Hepatocyte (in vitro differentiated cells): ENCODE measurements around the gene KCNH6. TPM values are rescaled to one million over a fixed set of nuclear protein-coding genes. Genes with fewer than 3 reads are reported as not detected.

Experiments
- DNase-seq: peaks from one replicate; pipeline ENCODE4 v3.0.0-alpha.2; 2016; ENCODE audit warnings: low spot score
- H2AFZ ChIP-seq: fragments of 200-600 bp; sonication (generic); 2 replicates; pipeline ENCODE4 v1.6.0; 2016; ENCODE audit warnings: antibody characterized with exemption, mild to moderate bottlenecking
- H3K27ac ChIP-seq: fragments of 200-600 bp; sonication (generic); 2 replicates; pipeline ENCODE4 v1.5.1; 2016; ENCODE audit warnings: mild to moderate bottlenecking
- H3K27me3 ChIP-seq: fragments of 200-600 bp; sonication (generic); 2 replicates; pipeline ENCODE4 v1.6.1; 2016
- H3K36me3 ChIP-seq: fragments of 200-600 bp; sonication (generic); replicated peaks from 2 replicates; pipeline ENCODE4 v1.5.1; 2016; ENCODE audit warnings: low read depth; ENCODE audit not compliant: insufficient read depth
- H3K4me1 ChIP-seq: fragments of 200-600 bp; sonication (generic); 2 replicates; pipeline ENCODE4 v1.5.1; 2016; ENCODE audit warnings: mild to moderate bottlenecking, moderate library complexity; ENCODE audit not compliant: insufficient read depth
- H3K4me2 ChIP-seq: fragments of 200-600 bp; sonication (generic); 2 replicates; pipeline ENCODE4 v1.6.0; 2016
- H3K4me3 ChIP-seq: fragments of 200-600 bp; sonication (generic); 2 replicates; pipeline ENCODE4 v1.5.1; 2016; ENCODE audit warnings: mild to moderate bottlenecking
- H3K79me2 ChIP-seq: fragments of 200-600 bp; sonication (generic); 2 replicates; pipeline ENCODE4 v1.6.0; 2017; ENCODE audit warnings: mild to moderate bottlenecking
- H3K9me2 ChIP-seq: fragments of 200-600 bp; sonication (generic); replicated peaks from 2 replicates; pipeline ENCODE4 v1.6.0; 2017; ENCODE audit warnings: mild to moderate bottlenecking; ENCODE audit not compliant: insufficient read depth
- H3K9me3 ChIP-seq: fragments of 200-600 bp; sonication (generic); 2 replicates; pipeline ENCODE4 v1.5.1; 2016; ENCODE audit warnings: low read depth, mild to moderate bottlenecking
- H4K20me1 ChIP-seq: fragments of 200-600 bp; sonication (generic); 2 replicates; pipeline ENCODE4 v1.6.0; 2016; ENCODE audit warnings: mild to moderate bottlenecking; ENCODE audit not compliant: insufficient read depth, poor library complexity, severe bottlenecking
- CTCF ChIP-seq: fragments of 200-600 bp; sonication (generic); IDR thresholded peaks from 2 replicates; pipeline ENCODE4 v1.5.1; 2016; ENCODE audit warnings: antibody characterized with exemption, mild to moderate bottlenecking; ENCODE audit not compliant: poor library complexity
- EZH2 ChIP-seq: fragments of 200-600 bp; sonication (generic); IDR thresholded peaks from 2 replicates; pipeline ENCODE4 v1.6.1; 2016; ENCODE audit warnings: antibody characterized with exemption, mild to moderate bottlenecking, borderline replicate concordance
- EZH2phosphoT487 ChIP-seq: fragments of 200-600 bp; sonication (generic); IDR thresholded peaks from one replicate; pipeline ENCODE4 v1.6.1; 2018; ENCODE audit warnings: antibody characterized with exemption, mild to moderate bottlenecking, low read depth, moderate library complexity; ENCODE audit not compliant: unreplicated experiment, severe bottlenecking
- WGBS: methylation state at CpG from one replicate; pipeline ENCODE4 v1.1.6; 2016; ENCODE audit warnings: low lambda C conversion rate; ENCODE audit errors: missing lambda C conversion rate; 5-methylcytosine and 5-hydroxymethylcytosine counted together
- polyA plus RNA-seq: library from polyadenylated mRNA; unstranded; fragments of >200 nt; fragmentation: Nextera tagmentation; extraction: Ambion mirVana; gene quantifications from 2 replicates; pipeline ENCODE4 v1.2.1, GENCODE V29; 2016
- total RNA-seq: library from RNA; depleted of rRNA; stranded (reverse); fragments of >200 nt; gene quantifications from 2 replicates; pipeline ENCODE4 v1.2.3, GENCODE V29; 2014

KCNH6 gene
- total and polyA plus RNA-seq, 2 experiments from 2014 or later: 0.33 TPM; not detected in 1

- Histone ChIP-seq H3K36me3 (no peaks in the 10 kb centered on the region), H3K27me3 (peaks cover 5% of the 10 kb centered on the region), H3K9me3 (no peaks in the 10 kb centered on the region), H4K20me1 (no peaks in the 10 kb centered on the region), H3K27ac (no peak overlapping the region), H3K79me2 (no peaks in the 10 kb centered on the region), H3K4me3 (no peak overlapping the region), H2AFZ (no peak overlapping the region), H3K9me2 (no peaks in the 10 kb centered on the region), H3K4me2 (no peak overlapping the region), H3K4me1 (no peaks in the 10 kb centered on the region)
- no peak for TF ChIP-seq EZH2phosphoT487
- TF ChIP-seq CTCF: no peak
- TF ChIP-seq EZH2: no peak
- WGBS: 92% methylated on average over 18 of the region's 20 CpGs
- no peak for DNase-seq
Measured at GRCh38 chr17:63533433-63534077, 10.4 kb downstream of the KCNH6 start.

GRCh38 chr17:63534078-63534570 lies 11.0 kb downstream of the KCNH6 start:
- Histone ChIP-seq H3K9me3 (no peaks in the 10 kb centered on the region), H4K20me1 (no peaks in the 10 kb centered on the region), H3K9me2 (no peaks in the 10 kb centered on the region), H3K4me2 (no peak overlapping the region), H2AFZ (no peak overlapping the region), H3K4me3 (no peak overlapping the region), H3K27ac (no peak overlapping the region), H3K27me3 (peaks cover 10% of the 10 kb centered on the region), H3K4me1 (no peaks in the 10 kb centered on the region), H3K79me2 (no peaks in the 10 kb centered on the region), H3K36me3 (no peaks in the 10 kb centered on the region)
- WGBS: 93% methylated on average over 17 of the region's 17 CpGs
- DNase-seq: no peak
- no peak for TF ChIP-seq EZH2
- TF ChIP-seq CTCF: no peak
- TF ChIP-seq EZH2phosphoT487: no peak

- H3K27me3 ChIP-seq: peaks cover 13% of the 10 kb centered on the region
- H4K20me1 ChIP-seq: no peaks in the 10 kb centered on the region
- H3K36me3 ChIP-seq: no peaks in the 10 kb centered on the region
- no peak for DNase-seq
- H3K79me2 ChIP-seq: no peaks in the 10 kb centered on the region
- H3K9me2 ChIP-seq: no peaks in the 10 kb centered on the region
- no peaks in the 10 kb centered on the region for H3K9me3 ChIP-seq
- H3K4me1 ChIP-seq: no peaks in the 10 kb centered on the region
- H3K4me3 ChIP-seq: no peak overlapping the region
- H3K27ac ChIP-seq: no peak overlapping the region
- no peak overlapping the region for H3K4me2 ChIP-seq
- 87% methylated on average over 12 of the region's 13 CpGs for WGBS
- H2AFZ ChIP-seq: no peak overlapping the region
- TF ChIP-seq EZH2phosphoT487: no peak
- TF ChIP-seq EZH2: no peak
Measured at GRCh38 chr17:63534816-63535455, 11.8 kb downstream of the KCNH6 start.

GRCh38 chr17:63535640-63536039 lies 12.5 kb downstream of the KCNH6 start:
- H3K36me3 ChIP-seq: no peaks in the 10 kb centered on the region
- H3K27ac ChIP-seq: no peak overlapping the region
- no peak overlapping the region for H2AFZ ChIP-seq
- H4K20me1 ChIP-seq: no peaks in the 10 kb centered on the region
- TF ChIP-seq EZH2 (no peak), CTCF (no peak), EZH2phosphoT487 (no peak)
- H3K9me2 ChIP-seq: no peaks in the 10 kb centered on the region
- no peak overlapping the region for H3K4me2 ChIP-seq
- no peak overlapping the region for H3K4me3 ChIP-seq
- H3K27me3 ChIP-seq: peaks cover 13% of the 10 kb centered on the region
- whole genome bisulfite sequencing: 94% methylated on average over 24 of the region's 24 CpGs
- no peaks in the 10 kb centered on the region for H3K79me2 ChIP-seq
- H3K9me3 ChIP-seq: no peaks in the 10 kb centered on the region
- no peaks in the 10 kb centered on the region for H3K4me1 ChIP-seq
- DNase-seq: no peak
